ENCODE results near the gene SHISAL2A.
A peak's percentile ranks its signal among the peaks of the same experiment; 100 is the strongest.
"Not testable (repeated sequence)": the region's sequence is repeated elsewhere in the genome, so short reads cannot be mapped to it uniquely, and the experiment has no call there.

Gene SHISAL2A

DNA sequence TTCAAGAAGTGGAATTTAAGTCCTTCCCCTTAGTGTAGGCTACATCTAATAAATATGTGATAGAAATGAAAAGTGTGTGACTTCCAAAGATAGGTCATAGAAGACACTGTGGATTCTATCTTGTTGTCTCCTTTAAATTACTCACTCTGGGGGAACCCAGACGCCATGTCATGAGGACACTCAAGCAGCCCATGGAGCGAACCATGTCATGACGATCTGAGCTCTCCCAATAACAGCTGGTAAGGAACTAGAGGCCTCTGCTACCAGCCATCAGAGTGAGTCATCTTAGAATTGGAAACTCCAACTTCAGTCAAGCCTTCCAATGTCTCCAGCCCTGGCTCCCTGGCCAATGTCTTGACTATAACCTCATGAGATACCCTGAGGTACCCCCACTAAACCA lies 58.9 kb downstream of the SHISAL2A start:
- H3K36me3 ChIP-seq, result peaks cover 83% of the 10 kb centered on the region
- TF ChIP-seq Cebpa-rat (IDR thresholded peaks at IDR 0.05), result no peak
- no peak overlapping the region for H3K27ac ChIP-seq
- H3K4me1 ChIP-seq, result peaks cover under 1% of the 10 kb centered on the region; the same call in 1 of the 2 replicates
- no peak overlapping the region for H3K9ac ChIP-seq
- H3K4me3 ChIP-seq, result no peak overlapping the region
- H3K4me2 ChIP-seq, result no peak overlapping the region
- H3K27me3 ChIP-seq, result no peaks in the 10 kb centered on the region
- no peaks in the 10 kb centered on the region for H3K9me3 ChIP-seq
- peaks cover 39% of the 10 kb centered on the region for H4K20me1 ChIP-seq

DNA sequence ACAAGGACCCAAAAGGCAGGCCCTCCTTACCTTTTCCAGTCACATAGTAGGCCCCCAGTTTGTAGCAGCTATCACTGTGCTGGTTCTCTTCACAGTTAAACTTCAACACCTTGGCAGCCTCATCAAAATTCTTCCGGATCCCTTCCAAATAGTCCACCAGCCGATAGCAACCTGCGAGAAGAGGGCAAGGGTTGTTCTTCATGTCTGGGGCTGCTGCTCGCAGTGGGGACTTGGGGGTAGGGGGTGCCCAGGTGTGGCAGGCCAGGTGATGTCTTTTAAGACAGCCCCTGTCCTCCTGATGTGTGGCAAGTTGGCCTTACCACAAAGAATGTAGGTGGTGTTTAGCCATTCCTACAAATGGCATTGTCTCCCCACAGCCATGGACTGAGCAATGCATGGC lies 59.7 kb downstream of the SHISAL2A start:
- no peak for TF ChIP-seq Cebpa-rat (IDR thresholded peaks at IDR 0.05)
- peaks cover 7% of the 10 kb centered on the region; the same call in 1 of the 2 replicates for H3K4me1 ChIP-seq
- no peak overlapping the region for H3K9ac ChIP-seq
- peaks cover 39% of the 10 kb centered on the region for H4K20me1 ChIP-seq
- no peak overlapping the region for H3K4me3 ChIP-seq
- H3K4me2 ChIP-seq, result no peak overlapping the region
- H3K27me3 ChIP-seq, result no peaks in the 10 kb centered on the region
- H3K27ac ChIP-seq, result no peak overlapping the region
- H3K36me3 ChIP-seq, result peaks cover 74% of the 10 kb centered on the region
- no peaks in the 10 kb centered on the region for H3K9me3 ChIP-seq

DNA sequence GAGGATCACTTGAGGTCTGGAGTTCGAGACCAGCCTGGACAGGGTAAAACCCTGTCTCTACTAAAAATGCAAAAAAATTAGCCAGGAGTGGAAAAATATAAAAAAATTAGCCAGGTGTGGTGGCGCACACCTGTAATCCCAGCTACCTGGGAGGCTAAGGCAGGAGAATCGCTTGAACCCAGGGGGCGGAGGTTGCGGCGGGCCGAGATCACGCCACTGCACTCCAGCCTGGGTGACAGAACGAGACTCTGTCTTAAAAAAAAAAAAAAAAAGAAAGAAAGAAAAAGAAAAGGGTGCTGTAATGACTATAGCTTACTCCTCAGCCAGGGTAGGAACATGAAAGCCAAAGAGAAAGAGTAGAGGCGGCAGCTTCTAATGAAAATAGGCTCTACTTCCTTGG lies 60.4 kb downstream of the SHISAL2A start:
- H3K27me3 ChIP-seq, H3K4me3 ChIP-seq, H3K4me2 ChIP-seq, H3K27ac ChIP-seq, H3K9me3 ChIP-seq, H3K9ac ChIP-seq, H3K4me1 ChIP-seq: not testable (repeated sequence)
- H3K36me3 ChIP-seq, result peaks cover 68% of the 10 kb centered on the region
- peaks cover 39% of the 10 kb centered on the region for H4K20me1 ChIP-seq

DNA sequence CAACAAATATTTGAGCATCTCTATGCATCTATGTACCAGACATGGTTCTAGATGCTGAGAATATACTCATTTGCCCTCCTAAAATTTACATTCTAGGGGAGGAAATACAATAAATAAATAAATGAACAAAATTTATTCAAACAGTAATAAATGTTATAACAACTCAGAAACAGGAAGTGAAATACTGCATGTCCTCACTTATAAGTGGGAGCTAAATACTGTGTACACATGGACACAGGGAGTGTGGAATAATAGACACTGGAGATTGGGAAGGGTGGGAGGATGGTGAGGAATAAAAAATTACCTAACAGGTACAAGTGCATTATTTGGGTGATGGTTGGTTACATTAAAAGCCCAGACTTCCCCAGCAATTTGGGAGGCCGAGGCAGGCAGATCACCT lies 60.9 kb downstream of the SHISAL2A start:
- Histone ChIP-seq H4K20me1 (peaks cover 39% of the 10 kb centered on the region), H3K4me1 (peaks cover 13% of the 10 kb centered on the region)

DNA sequence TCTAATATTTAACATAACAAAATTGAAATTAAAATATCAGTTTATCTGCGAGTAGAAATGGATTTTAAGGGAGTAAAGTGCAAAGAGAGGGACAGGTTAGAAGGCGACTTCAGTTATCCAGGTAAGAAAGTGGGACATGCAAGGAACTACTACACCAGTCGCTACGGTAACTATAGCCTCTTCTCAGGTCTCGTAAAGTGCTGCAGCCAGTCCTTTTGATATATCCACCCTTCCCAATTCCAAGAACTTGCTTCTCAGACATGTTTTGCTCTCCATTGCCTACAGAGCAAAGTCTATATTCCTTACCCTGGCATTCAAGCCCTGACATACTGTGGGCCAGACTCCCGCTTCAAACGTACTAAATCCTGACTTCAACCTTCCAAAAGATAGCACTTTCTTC lies 62.7 kb downstream of the SHISAL2A start:
- H3K9me3 ChIP-seq, result no peaks in the 10 kb centered on the region
- no peak overlapping the region for H3K4me2 ChIP-seq
- H3K27me3 ChIP-seq, result no peaks in the 10 kb centered on the region
- peaks cover 37% of the 10 kb centered on the region for H4K20me1 ChIP-seq
- no peak overlapping the region for H3K9ac ChIP-seq
- peaks cover 13% of the 10 kb centered on the region for H3K4me1 ChIP-seq
- H3K27ac ChIP-seq, result no peak overlapping the region
- H3K4me3 ChIP-seq, result no peak overlapping the region
- H3K36me3 ChIP-seq, result peaks cover 46% of the 10 kb centered on the region
- TF ChIP-seq Cebpa-rat (IDR thresholded peaks at IDR 0.05), result no peak

More for the DNA sequence above, 60.9 kb downstream of the SHISAL2A start:
- no peak for TF ChIP-seq Cebpa-rat (IDR thresholded peaks at IDR 0.05)
- Histone ChIP-seq H3K4me2 (no peak overlapping the region), H3K27ac (no peak overlapping the region), H3K9ac (no peak overlapping the region), H3K27me3 (no peaks in the 10 kb centered on the region), H3K9me3 (no peaks in the 10 kb centered on the region), H3K4me3 (no peak overlapping the region), H3K36me3 (peaks cover 63% of the 10 kb centered on the region)

DNA sequence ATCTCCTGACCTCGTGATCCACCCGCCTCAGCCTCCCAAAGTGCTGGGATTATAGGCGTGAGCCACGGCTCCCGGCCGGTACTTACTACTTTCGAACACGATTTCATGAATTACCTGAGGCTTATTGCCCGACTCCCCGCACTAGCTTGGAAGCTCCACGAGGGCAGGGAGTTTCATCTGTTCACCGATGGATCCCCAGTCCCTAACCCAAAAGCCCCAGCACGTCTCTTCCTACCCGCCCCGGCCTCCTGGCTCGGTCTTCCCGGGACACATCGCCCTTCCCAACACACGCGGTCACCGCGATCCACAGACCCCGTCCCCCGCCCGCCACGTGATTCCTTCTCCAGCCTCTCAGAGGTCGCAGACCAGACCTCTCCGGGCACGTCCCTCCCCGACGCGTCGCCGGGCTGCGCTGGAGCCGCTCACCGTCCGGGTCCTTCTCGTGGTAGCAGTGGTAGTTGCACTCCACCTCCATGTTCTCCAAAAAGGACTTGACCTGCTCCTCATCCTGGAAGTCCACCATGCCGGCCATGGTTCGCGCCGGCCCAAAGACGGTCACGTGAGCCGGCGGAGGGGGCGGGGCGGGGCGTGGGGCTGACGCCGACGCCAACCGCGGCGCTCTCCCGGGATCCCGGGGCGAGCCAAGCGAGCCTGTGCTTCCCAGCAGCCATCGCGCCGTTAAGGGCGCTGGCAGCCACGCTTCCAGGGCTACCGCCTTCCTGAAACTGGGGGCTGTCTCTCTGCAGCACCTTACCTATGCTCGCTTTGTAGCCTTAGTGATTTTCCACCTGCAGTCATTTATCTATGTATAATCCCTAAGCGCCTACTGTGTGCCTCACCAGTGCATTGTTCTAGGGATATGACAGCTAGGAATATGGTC lies 65.1 kb downstream of the SHISAL2A start, which contains the start of gene COA7:
Gene COA7, minus strand, starts transcription at position 553 of the 880 bp plus-strand sequence. Its CDS starts 21 bp downstream, at position 532.
- Histone ChIP-seq H3K9ac (peak within 1 kb of the TSS; percentile 86), H3K4me1 (peaks cover 22% of the 10 kb centered on the region), H3K27ac (peak within 1 kb of the TSS; percentile 93), H3K4me3 (peak within 1 kb of the TSS; percentile 87), H3K27me3 (no peaks in the 10 kb centered on the region), H4K20me1 (peaks cover 18% of the 10 kb centered on the region), H3K4me2 (peak within 1 kb of the TSS; percentile 92), H3K9me3 (no peaks in the 10 kb centered on the region), H3K36me3 (peaks cover 22% of the 10 kb centered on the region)
- no peak for TF ChIP-seq Cebpa-rat (IDR thresholded peaks at IDR 0.05)

DNA sequence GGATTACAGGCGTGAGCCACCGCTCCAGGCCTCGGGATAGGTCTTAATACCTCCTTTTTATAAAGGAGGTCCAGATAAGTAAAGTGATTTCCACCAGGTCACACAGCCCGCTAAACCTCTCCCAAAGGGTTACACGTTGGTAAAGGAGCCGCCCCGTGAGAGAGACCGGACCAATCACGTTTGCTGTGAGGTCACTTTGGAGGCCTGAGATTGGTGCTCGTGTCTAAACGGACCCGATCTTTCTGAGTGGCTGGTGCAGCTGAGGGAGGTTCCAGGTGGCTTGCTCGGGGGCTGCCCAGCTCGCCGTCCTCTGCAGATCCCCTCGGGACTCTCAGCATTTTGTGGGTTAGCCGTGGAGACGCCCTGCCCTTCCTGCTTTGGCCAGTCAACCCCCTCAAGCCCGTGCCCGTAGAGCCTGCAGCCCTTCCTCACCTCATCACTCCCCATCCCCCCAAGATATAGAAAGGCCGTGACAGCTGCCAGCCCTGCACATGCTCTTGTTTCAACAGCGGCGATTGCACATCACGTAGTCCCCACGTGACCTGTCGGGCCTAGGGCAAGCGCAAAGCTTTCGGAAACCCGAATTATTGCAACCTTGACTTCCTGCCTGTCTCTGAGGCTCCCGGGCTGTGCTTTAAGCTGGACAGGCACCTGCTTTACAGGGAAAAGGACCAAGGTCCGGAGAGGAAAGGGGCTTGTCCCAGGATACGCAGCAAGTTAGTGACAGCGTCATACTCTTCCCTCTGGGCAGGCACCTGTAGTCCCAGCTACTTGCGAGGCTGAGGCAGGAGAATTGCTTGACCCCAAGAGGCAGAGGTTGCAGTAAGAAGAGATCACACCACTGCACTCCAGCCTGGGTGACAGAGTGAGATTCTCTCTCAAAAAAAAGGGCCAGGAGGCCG lies 70.2 kb downstream of the SHISAL2A start:
- peak overlapping the region; percentile 83 for H3K27ac ChIP-seq
- peak overlapping the region; percentile 76 for H3K9ac ChIP-seq
- H3K4me1 ChIP-seq, result peaks cover 24% of the 10 kb centered on the region
- no peaks in the 10 kb centered on the region for H3K27me3 ChIP-seq
- no peaks in the 10 kb centered on the region for H4K20me1 ChIP-seq
- H3K4me2 ChIP-seq, result peak overlapping the region; percentile 84
- no peaks in the 10 kb centered on the region for H3K36me3 ChIP-seq
- TF ChIP-seq Cebpa-rat (IDR thresholded peaks at IDR 0.05), result peak; percentile 54; the same call in 1 of the 2 replicates
- no peaks in the 10 kb centered on the region for H3K9me3 ChIP-seq
- H3K4me3 ChIP-seq, result peak overlapping the region; percentile 63

DNA sequence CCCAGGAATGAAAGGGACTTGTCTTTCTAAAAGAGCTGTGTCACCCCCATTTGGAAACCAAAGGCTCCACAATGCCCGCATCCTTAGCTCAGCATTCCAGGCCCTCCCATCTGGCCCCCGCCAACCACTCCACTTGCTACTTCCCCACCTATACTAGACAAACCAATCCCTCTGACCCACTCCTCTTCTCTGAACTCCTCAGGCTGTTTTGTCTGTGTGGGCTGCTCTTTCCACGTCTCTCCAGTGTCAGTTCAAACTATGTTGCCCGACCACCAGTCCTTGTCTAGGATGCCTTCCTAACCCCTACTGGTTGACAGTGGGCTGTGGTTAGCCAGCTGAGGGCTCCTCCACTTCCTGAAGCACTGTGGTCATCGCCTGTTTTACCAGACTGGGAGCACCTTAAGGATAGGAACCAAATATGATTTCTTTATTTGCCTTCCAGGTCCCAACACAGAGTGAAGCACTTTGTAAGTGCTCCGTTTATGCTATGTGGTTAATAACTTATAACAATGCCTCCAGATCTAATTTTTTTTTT lies 73.2 kb downstream of the SHISAL2A start:
- TF ChIP-seq Cebpa-rat (IDR thresholded peaks at IDR 0.05), result no peak
- no peaks in the 10 kb centered on the region for H3K9me3 ChIP-seq
- no peaks in the 10 kb centered on the region for H4K20me1 ChIP-seq
- no peak overlapping the region for H3K9ac ChIP-seq
- H3K4me3 ChIP-seq, result no peak overlapping the region
- H3K27ac ChIP-seq, result no peak overlapping the region
- no peaks in the 10 kb centered on the region for H3K27me3 ChIP-seq
- H3K36me3 ChIP-seq, result no peaks in the 10 kb centered on the region
- no peak overlapping the region for H3K4me2 ChIP-seq
- H3K4me1 ChIP-seq, result peaks cover 17% of the 10 kb centered on the region
